OCI-LY7 (cell line): ENCODE results near the gene GABPB2. TPM values are rescaled to one million over a fixed set of nuclear protein-coding genes. Genes with fewer than 3 reads are reported as not detected.
A peak's percentile ranks its signal among the peaks of the same experiment; 100 is the strongest.

Experiments
- BruUV-seq: library from RNA; stranded (reverse); fragments of 400-500 nt; replicated peaks from 2 replicates; lab custom pipeline; 2021; lab: Mats Ljungman, UMichigan
- CTCF ChIA-PET: fragments of 300-600 bp; sonication (Branson Sonifier 250); formaldehyde crosslinking; loops from one replicate; lab custom pipeline; 2022; ENCODE audit warnings: antibody characterized with exemption; ENCODE audit not compliant: unreplicated experiment; lab: Charles Lee
- POLR2A ChIA-PET: fragments of 300-600 bp; sonication (Branson Sonifier 250); formaldehyde crosslinking; loops from one replicate; lab custom pipeline; 2022; ENCODE audit warnings: antibody characterized with exemption; lab: Charles Lee
- DNase-seq: peaks from one replicate; pipeline ENCODE4 v3.0.0-alpha.2; 2015; ENCODE audit warnings: low spot score
- H2AFZ ChIP-seq: fragments of 200-600 bp; sonication (generic), shearing (Covaris generic); 2 replicates; pipeline ENCODE4 v1.6.1; 2014; ENCODE audit warnings: mild to moderate bottlenecking, antibody characterized with exemption, low read length, moderate library complexity
- H3K27ac ChIP-seq: fragments of 200-600 bp; sonication (generic); 2 replicates; pipeline ENCODE4 v1.5.1; 2014; ENCODE audit warnings: mixed run types, low read depth, mild to moderate bottlenecking, moderate library complexity, low read length, inconsistent platforms; ENCODE audit not compliant: poor library complexity, severe bottlenecking
- H3K36me3 ChIP-seq: fragments of 200-600 bp; sonication (generic); 2 replicates; pipeline ENCODE4 v1.6.1; 2014; ENCODE audit warnings: mild to moderate bottlenecking, antibody characterized with exemption, low read length, moderate library complexity, mixed read lengths; ENCODE audit not compliant: insufficient read depth
- H3K4me1 ChIP-seq: fragments of 200-600 bp; sonication (generic); 2 replicates; pipeline ENCODE4 v1.5.1; 2014; ENCODE audit warnings: mild to moderate bottlenecking, low read length; ENCODE audit not compliant: insufficient read depth, poor library complexity, severe bottlenecking
- H3K4me2 ChIP-seq: fragments of 200-600 bp; sonication (generic); 2 replicates; pipeline ENCODE4 v1.6.1; 2014; ENCODE audit warnings: mild to moderate bottlenecking, low read length
- H3K4me3 ChIP-seq: fragments of 200-600 bp; sonication (generic); 2 replicates; pipeline ENCODE4 v1.5.1; 2014; ENCODE audit warnings: mild to moderate bottlenecking, low read depth, low read length; ENCODE audit not compliant: poor library complexity, severe bottlenecking
- H3K79me2 ChIP-seq: fragments of 200-600 bp; sonication (generic); 2 replicates; pipeline ENCODE4 v1.6.1; 2016; ENCODE audit warnings: low read depth, mild to moderate bottlenecking, low read length, moderate library complexity, mixed read lengths; ENCODE audit not compliant: insufficient read depth
- H3K9me2 ChIP-seq: fragments of 200-600 bp; sonication (generic); 2 replicates; pipeline ENCODE4 v1.6.1; 2016; ENCODE audit warnings: mild to moderate bottlenecking, low read length, mixed read lengths; ENCODE audit not compliant: insufficient read depth
- H3K9me3 ChIP-seq: fragments of 200-600 bp; sonication (generic); 2 replicates; pipeline ENCODE4 v1.6.1; 2014; ENCODE audit warnings: mild to moderate bottlenecking, mixed run types, low read length, mixed read lengths
- H4K20me1 ChIP-seq: fragments of 200-600 bp; sonication (generic); 2 replicates; pipeline ENCODE4 v1.6.1; 2014; ENCODE audit warnings: mild to moderate bottlenecking, antibody characterized with exemption, low read length, moderate library complexity, mixed read lengths; ENCODE audit not compliant: insufficient read depth
- CTCF ChIP-seq: fragments of 200-600 bp; sonication (generic); conservative IDR thresholded peaks from 2 replicates; pipeline ENCODE4 v1.5.1; 2014; ENCODE audit warnings: mild to moderate bottlenecking, antibody characterized with exemption, low read length, moderate library complexity, mixed read lengths
- EZH2phosphoT487 ChIP-seq: fragments of 200-600 bp; sonication (generic); IDR thresholded peaks from 2 replicates; pipeline ENCODE4 v1.6.1; 2018; ENCODE audit warnings: low read depth, borderline replicate concordance, mild to moderate bottlenecking, mixed run types, antibody characterized with exemption, low read length, moderate library complexity, mixed read lengths
- intact Hi-C: fragments of 100-400 bp; cut with micrococcal nuclease; formaldehyde crosslinking; loops from one replicate; pipeline ENCODE4 v1.10.0; 2022; ENCODE audit not compliant: unreplicated experiment
- total RNA-seq, 2 experiments: library from RNA; depleted of rRNA in 1 of 2; stranded (reverse); fragments of >200 nt in 1 of 2; shearing (Covaris generic) in 1 of 2; gene quantifications; 2 replicates each; pipeline ENCODE4 v1.2.3, GENCODE V29; 2014 to 2022

Gene GABPB2
- total RNA-seq, 2 experiments from 2014 or later: 17.2 to 20.0 TPM

- no TSS peak for BruUV-seq
- ChIA-PET POLR2A (no interaction called here), CTCF (no interaction called here)
- Histone ChIP-seq H4K20me1 (no peaks in the 10 kb centered on the region), H2AFZ (no peak overlapping the region), H3K4me2 (no peak overlapping the region), H3K4me3 (no peak overlapping the region), H3K4me1 (no peaks in the 10 kb centered on the region), H3K27ac (no peak overlapping the region), H3K36me3 (peaks cover 54% of the 10 kb centered on the region), H3K79me2 (no peaks in the 10 kb centered on the region), H3K9me2 (no peaks in the 10 kb centered on the region), H3K9me3 (no peaks in the 10 kb centered on the region)
- TF ChIP-seq EZH2phosphoT487 (no peak), CTCF (no peak)
- DNase-seq: no peak
- intact Hi-C loops: no loop called here
Observed at GRCh38 chr1:151026460-151026859, 44.1 kb upstream of the GABPB2 start.

- no peak for TF ChIP-seq CTCF
- no peak for TF ChIP-seq EZH2phosphoT487
- no TSS peak for BruUV-seq
- no peaks in the 10 kb centered on the region for H3K9me2 ChIP-seq
- H3K4me1 ChIP-seq: no peaks in the 10 kb centered on the region
- peaks cover 55% of the 10 kb centered on the region for H3K36me3 ChIP-seq
- H3K9me3 ChIP-seq: no peaks in the 10 kb centered on the region
- no peak overlapping the region for H3K27ac ChIP-seq
- no peak overlapping the region for H3K4me2 ChIP-seq
- CTCF ChIA-PET: no interaction called here
- DNase-seq: no peak
- no peak overlapping the region for H2AFZ ChIP-seq
- H3K4me3 ChIP-seq: no peak overlapping the region
- intact Hi-C loops: no loop called here
- no peaks in the 10 kb centered on the region for H3K79me2 ChIP-seq
- POLR2A ChIA-PET: no interaction called here
- no peaks in the 10 kb centered on the region for H4K20me1 ChIP-seq
Observed at GRCh38 chr1:151032164-151032563, 38.4 kb upstream of the GABPB2 start.

GRCh38 chr1:151035167-151035566 is 35.4 kb upstream of the GABPB2 start:
- TF ChIP-seq CTCF (no peak), EZH2phosphoT487 (no peak)
- ChIA-PET CTCF (no interaction called here), POLR2A (no interaction called here)
- Histone ChIP-seq H3K27ac (no peak overlapping the region), H2AFZ (no peak overlapping the region), H3K79me2 (no peaks in the 10 kb centered on the region), H3K4me2 (no peak overlapping the region), H3K4me3 (no peak overlapping the region), H3K9me2 (no peaks in the 10 kb centered on the region), H4K20me1 (no peaks in the 10 kb centered on the region), H3K9me3 (no peaks in the 10 kb centered on the region), H3K36me3 (peaks cover 34% of the 10 kb centered on the region), H3K4me1 (no peaks in the 10 kb centered on the region)
- DNase-seq: no peak
- TSS peak; percentile 65 for BruUV-seq
- intact Hi-C loops: no loop called here
